WTC11 (cell line): ENCODE results near the gene TDRD9. TPM values are rescaled to one million over a fixed set of nuclear protein-coding genes. Genes with fewer than 3 reads are reported as not detected.

Experiments
- ATAC-seq: fragments of 200-7000 bp; cut with Tn5 transposase; 2 replicates; pipeline ENCODE4 v1.10.0; 2021; ENCODE audit warnings: mild to moderate bottlenecking, moderate library complexity
- CTCF ChIA-PET: fragments of 300-600 bp; sonication (Branson Sonifier 250); formaldehyde crosslinking; loops from one replicate; lab custom pipeline; 2021; ENCODE audit warnings: antibody characterized with exemption; lab: Charles Lee
- POLR2A ChIA-PET: fragments of 350-600 bp; sonication (Branson Sonifier 250); formaldehyde crosslinking; loops from one replicate; lab custom pipeline; 2021; ENCODE audit warnings: antibody characterized with exemption; lab: Charles Lee
- DNase-seq: peaks from one replicate; pipeline ENCODE4 v3.0.0; 2021; ENCODE audit warnings: low spot score
- H3K27ac Mint-ChIP-seq: 2 replicates; pipeline ENCODE4 v1.8.0; 2021; ENCODE audit warnings: mixed read lengths
- H3K27me3 Mint-ChIP-seq: 2 replicates; pipeline ENCODE4 v1.8.0; 2021; ENCODE audit warnings: low read depth, mild to moderate bottlenecking, moderate library complexity, mixed read lengths
- H3K36me3 Mint-ChIP-seq: 2 replicates; pipeline ENCODE4 v1.8.0; 2021; ENCODE audit warnings: mixed read lengths
- H3K4me1 Mint-ChIP-seq: 2 replicates; pipeline ENCODE4 v1.8.0; 2022; ENCODE audit warnings: mixed read lengths
- H3K4me3 Mint-ChIP-seq: 2 replicates; pipeline ENCODE4 v1.8.0; 2021; ENCODE audit warnings: mild to moderate bottlenecking, moderate library complexity, mixed read lengths
- H3K9me3 Mint-ChIP-seq: 2 replicates; pipeline ENCODE4 v1.8.0; 2021; ENCODE audit warnings: mixed read lengths
- ATF2 ChIP-seq: sonication (generic); formaldehyde crosslinking; IDR thresholded peaks from 2 replicates; pipeline ENCODE4 v1.8.1; 2022; ENCODE audit warnings: low read depth, missing genetic modification reagents, borderline replicate concordance
- E2F4 ChIP-seq: sonication (generic); formaldehyde crosslinking; IDR thresholded peaks from 2 replicates; pipeline ENCODE4 v1.8.1; 2022; ENCODE audit warnings: low read depth, mild to moderate bottlenecking, moderate library complexity, missing genetic modification reagents, borderline replicate concordance
- E2F5 ChIP-seq: sonication (generic); formaldehyde crosslinking; IDR thresholded peaks from 2 replicates; pipeline ENCODE4 v1.8.1; 2022; ENCODE audit warnings: mild to moderate bottlenecking, moderate library complexity, missing genetic modification reagents
- FOXP1 ChIP-seq: sonication (generic); formaldehyde crosslinking; IDR thresholded peaks from 2 replicates; pipeline ENCODE4 v1.8.0; 2022; ENCODE audit warnings: missing genetic modification reagents, mild to moderate bottlenecking, moderate library complexity, borderline replicate concordance
- FOXP4 ChIP-seq: sonication (generic); formaldehyde crosslinking; IDR thresholded peaks from 2 replicates; pipeline ENCODE4 v1.8.0; 2022; ENCODE audit warnings: mild to moderate bottlenecking, missing genetic modification reagents
- MXD4 ChIP-seq: fragments of 250-450 bp; sonication (Bioruptor Pico); IDR thresholded peaks from 2 replicates; pipeline ENCODE4 v1.8.0; 2021; ENCODE audit warnings: mild to moderate bottlenecking, moderate library complexity, borderline replicate concordance
- NFATC4 ChIP-seq: fragments of 250-450 bp; sonication (Bioruptor Pico); IDR thresholded peaks from 2 replicates; pipeline ENCODE4 v1.9.0; 2021; ENCODE audit warnings: mild to moderate bottlenecking
- PRRX2 ChIP-seq: fragments of 250-450 bp; sonication (Bioruptor Pico); IDR thresholded peaks from 2 replicates; pipeline ENCODE4 v1.8.0; 2021; ENCODE audit warnings: mild to moderate bottlenecking
- USF2 ChIP-seq: sonication (generic); formaldehyde crosslinking; IDR thresholded peaks from 2 replicates; pipeline ENCODE4 v1.8.1; 2023; ENCODE audit warnings: mild to moderate bottlenecking, missing genetic modification reagents, moderate library complexity
- ZNF281 ChIP-seq: sonication (generic); formaldehyde crosslinking; IDR thresholded peaks from 2 replicates; pipeline ENCODE4 v1.8.0; 2023; ENCODE audit warnings: mild to moderate bottlenecking, missing genetic modification reagents
- ZNF425 ChIP-seq: fragments of 250-450 bp; sonication (Bioruptor Pico); conservative IDR thresholded peaks from 2 replicates; pipeline ENCODE4 v1.9.0; 2021; ENCODE audit warnings: mild to moderate bottlenecking
- total RNA-seq: library from RNA; stranded (reverse); gene quantifications from 3 replicates; pipeline ENCODE4 v1.2.3, GENCODE V29; 2021

TDRD9 gene
- total RNA-seq, 1 experiment from 2014 or later, result 0.17 TPM

GRCh38 chr14:104098272-104099095, 170.2 kb downstream of the TDRD9 start:
- no peak for TF ChIP-seq ATF2 (CRISPR knock-in tag)
- TF ChIP-seq NFATC4, result no peak
- TF ChIP-seq ZNF425, result no peak
- TF ChIP-seq MXD4 (CRISPR knock-in tag), result no peak
- TF ChIP-seq USF2 (CRISPR knock-in tag), result no peak
- no peak for TF ChIP-seq FOXP4 (CRISPR knock-in tag)
- TF ChIP-seq PRRX2 (CRISPR knock-in tag), result no peak
- TF ChIP-seq E2F4 (CRISPR knock-in tag), result no peak
- TF ChIP-seq ZNF281 (CRISPR knock-in tag), result no peak
- no peak for TF ChIP-seq FOXP1 (CRISPR knock-in tag)
- no peak for TF ChIP-seq E2F5 (CRISPR knock-in tag)
- ChIA-PET POLR2A (no interaction called here), CTCF (interaction anchor here (1.0 to 5.9 kb wide), 2 partner anchors 13 to 188 kb away, joined by 4 to 52 read pairs; partner anchors contain the start of gene ASPG)
- H3K27me3 Mint-ChIP-seq, result no peaks in the 10 kb centered on the region
- no peak for DNase-seq
- no peaks in the 10 kb centered on the region for H3K36me3 Mint-ChIP-seq
- H3K4me1 Mint-ChIP-seq, result peaks cover 5% of the 10 kb centered on the region
- no peaks in the 10 kb centered on the region for H3K9me3 Mint-ChIP-seq
- H3K27ac Mint-ChIP-seq, result no peak overlapping the region
- ATAC-seq, result no peak
- no peak overlapping the region for H3K4me3 Mint-ChIP-seq
